Measurements from ENCODE around the gene IRF9.

GRCh38 chr14:24177891-24178290 lies 16.8 kb downstream of the IRF9 start:
- TF ChIP-seq, protein P1, sequence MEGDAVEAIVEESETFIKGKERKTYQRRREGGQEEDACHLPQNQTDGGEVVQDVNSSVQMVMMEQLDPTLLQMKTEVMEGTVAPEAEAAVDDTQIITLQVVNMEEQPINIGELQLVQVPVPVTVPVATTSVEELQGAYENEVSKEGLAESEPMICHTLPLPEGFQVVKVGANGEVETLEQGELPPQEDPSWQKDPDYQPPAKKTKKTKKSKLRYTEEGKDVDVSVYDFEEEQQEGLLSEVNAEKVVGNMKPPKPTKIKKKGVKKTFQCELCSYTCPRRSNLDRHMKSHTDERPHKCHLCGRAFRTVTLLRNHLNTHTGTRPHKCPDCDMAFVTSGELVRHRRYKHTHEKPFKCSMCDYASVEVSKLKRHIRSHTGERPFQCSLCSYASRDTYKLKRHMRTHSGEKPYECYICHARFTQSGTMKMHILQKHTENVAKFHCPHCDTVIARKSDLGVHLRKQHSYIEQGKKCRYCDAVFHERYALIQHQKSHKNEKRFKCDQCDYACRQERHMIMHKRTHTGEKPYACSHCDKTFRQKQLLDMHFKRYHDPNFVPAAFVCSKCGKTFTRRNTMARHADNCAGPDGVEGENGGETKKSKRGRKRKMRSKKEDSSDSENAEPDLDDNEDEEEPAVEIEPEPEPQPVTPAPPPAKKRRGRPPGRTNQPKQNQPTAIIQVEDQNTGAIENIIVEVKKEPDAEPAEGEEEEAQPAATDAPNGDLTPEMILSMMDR (IDR thresholded peaks at IDR 0.05): no peak
- TF ChIP-seq POLR2A (IDR thresholded peaks at IDR 0.05): no peak
